GM23248 (cell line): ENCODE data around the gene MIER1. TPM values are rescaled to one million over a fixed set of nuclear protein-coding genes. Genes with fewer than 3 reads are reported as not detected.
A peak's percentile ranks its signal among the peaks of the same experiment; 100 is the strongest.

ENCODE experiments used
- DNase-seq: peaks from one replicate; pipeline ENCODE4 v3.0.0-alpha.2; 2015
- H2AFZ ChIP-seq: fragments of 200-600 bp; sonication (generic); 2 replicates; pipeline ENCODE4 v1.6.1; 2016; ENCODE audit warnings: antibody characterized with exemption
- H3F3A ChIP-seq: fragments of 200-600 bp; sonication (generic); 2 replicates; pipeline ENCODE4 v1.6.1; 2016; ENCODE audit warnings: mild to moderate bottlenecking, antibody characterized with exemption, mixed run types; ENCODE audit not compliant: insufficient read depth
- H3K27ac ChIP-seq: fragments of 200-600 bp; sonication (generic); 2 replicates; pipeline ENCODE4 v1.5.1; 2016; ENCODE audit warnings: mild to moderate bottlenecking
- H3K27me3 ChIP-seq: fragments of 200-600 bp; sonication (generic); replicated peaks from 2 replicates; pipeline ENCODE4 v1.6.1; 2016; ENCODE audit warnings: mild to moderate bottlenecking; ENCODE audit not compliant: insufficient read depth
- H3K36me3 ChIP-seq: fragments of 200-600 bp; sonication (generic); 2 replicates; pipeline ENCODE4 v1.6.1; 2016; ENCODE audit warnings: low read depth, mild to moderate bottlenecking
- H3K4me1 ChIP-seq: fragments of 200-600 bp; sonication (generic); 2 replicates; pipeline ENCODE4 v1.6.1; 2016; ENCODE audit warnings: mild to moderate bottlenecking; ENCODE audit not compliant: insufficient read depth
- H3K4me2 ChIP-seq: fragments of 200-600 bp; sonication (generic); one replicate; pipeline ENCODE4 v1.6.1; 2016; ENCODE audit warnings: mild to moderate bottlenecking; ENCODE audit not compliant: unreplicated experiment
- H3K4me3 ChIP-seq: fragments of 200-600 bp; sonication (generic); 2 replicates; pipeline ENCODE4 v1.5.1; 2016; ENCODE audit warnings: mild to moderate bottlenecking
- H3K79me2 ChIP-seq: fragments of 200-600 bp; sonication (generic); 2 replicates; pipeline ENCODE4 v1.6.1; 2016; ENCODE audit warnings: mild to moderate bottlenecking; ENCODE audit not compliant: insufficient read depth
- H3K9ac ChIP-seq: fragments of 200-600 bp; sonication (generic); 2 replicates; pipeline ENCODE4 v1.6.1; 2016; ENCODE audit warnings: mild to moderate bottlenecking
- H3K9me2 ChIP-seq: fragments of 200-600 bp; sonication (generic); 2 replicates; pipeline ENCODE4 v1.6.1; 2016; ENCODE audit warnings: mixed run types, mild to moderate bottlenecking, moderate library complexity; ENCODE audit not compliant: insufficient read depth
- H3K9me3 ChIP-seq: fragments of 200-600 bp; sonication (generic); one replicate; pipeline ENCODE4 v1.6.1; 2017; ENCODE audit warnings: low read depth
- H4K20me1 ChIP-seq: fragments of 200-600 bp; sonication (generic); 2 replicates; pipeline ENCODE4 v1.6.0; 2016; ENCODE audit not compliant: insufficient read depth
- EZH2 ChIP-seq: fragments of 200-600 bp; sonication (generic); IDR thresholded peaks from 2 replicates; pipeline ENCODE4 v1.6.1; 2018; ENCODE audit warnings: antibody characterized with exemption, mild to moderate bottlenecking; ENCODE audit not compliant: insufficient read depth, poor library complexity, severe bottlenecking
- EZH2phosphoT487 ChIP-seq: fragments of 200-600 bp; sonication (generic); IDR thresholded peaks from 2 replicates; pipeline ENCODE4 v1.6.1; 2018; ENCODE audit warnings: antibody characterized with exemption, moderate library complexity, mild to moderate bottlenecking, low read depth; ENCODE audit not compliant: insufficient read depth
- WGBS, 2 experiments: methylation state at CpG; one replicate each; pipeline ENCODE4 v1.1.6; 2015 to 2017; ENCODE audit warnings: low lambda C conversion rate in 2 of 2, low coverage in 1 of 2; ENCODE audit errors: missing lambda C conversion rate in 2 of 2; 5-methylcytosine and 5-hydroxymethylcytosine counted together
- in situ Hi-C: fragments of 300-500 bp; cut with MboI; formaldehyde crosslinking; loops from 2 replicates; pipeline ENCODE4 v1.15.0; 2020
- polyA plus RNA-seq: library from polyadenylated mRNA; unstranded; fragments of >200 nt; fragmentation: Nextera tagmentation; extraction: Ambion mirVana; gene quantifications from 2 replicates; pipeline ENCODE4 v1.2.1, GENCODE V29; 2016
- total RNA-seq: library from RNA; depleted of rRNA; stranded (reverse); fragments of >200 nt; shearing (Covaris generic); gene quantifications from 2 replicates; pipeline ENCODE4 v1.2.3, GENCODE V29; 2014

Gene MIER1
- total and polyA plus RNA-seq, 2 experiments from 2014 or later = 34.8 to 36.8 TPM

GRCh38 chr1:67004176-67004575 is 79.4 kb downstream of the MIER1 start:
- Histone ChIP-seq H3F3A (no peaks in the 10 kb centered on the region), H3K4me3 (no peak overlapping the region), H2AFZ (no peak overlapping the region), H3K27me3 (no peaks in the 10 kb centered on the region), H3K27ac (no peak overlapping the region), H3K9me2 (no peaks in the 10 kb centered on the region), H3K4me1 (no peaks in the 10 kb centered on the region), H4K20me1 (no peaks in the 10 kb centered on the region), H3K36me3 (peaks cover 20% of the 10 kb centered on the region; the same call in 1 of the 2 replicates), H3K9ac (no peak overlapping the region), H3K4me2 (no peak overlapping the region), H3K9me3 (no peaks in the 10 kb centered on the region), H3K79me2 (no peaks in the 10 kb centered on the region)
- WGBS, 2 experiments = 61 to 75% methylated on average over 1 of the region's 1 CpG
- TF ChIP-seq EZH2phosphoT487 (no peak), EZH2 (no peak)
- in situ Hi-C loops = no loop called here
- DNase-seq = no peak

- no peak overlapping the region for H3K9ac ChIP-seq
- H3K79me2 ChIP-seq = no peaks in the 10 kb centered on the region
- no peaks in the 10 kb centered on the region for H3F3A ChIP-seq
- H3K36me3 ChIP-seq = peaks cover 20% of the 10 kb centered on the region; the same call in 1 of the 2 replicates
- H3K27me3 ChIP-seq = no peaks in the 10 kb centered on the region
- no peak overlapping the region for H2AFZ ChIP-seq
- no peaks in the 10 kb centered on the region for H4K20me1 ChIP-seq
- no peaks in the 10 kb centered on the region for H3K4me1 ChIP-seq
- WGBS, 2 experiments = 78 to 81% methylated on average over 8 of the region's 8 CpGs
- no peak for DNase-seq
- no peaks in the 10 kb centered on the region for H3K9me2 ChIP-seq
- no peak overlapping the region for H3K27ac ChIP-seq
- no peak overlapping the region for H3K4me3 ChIP-seq
- TF ChIP-seq EZH2 = no peak
- no peak for TF ChIP-seq EZH2phosphoT487
- H3K9me3 ChIP-seq = no peaks in the 10 kb centered on the region
- in situ Hi-C loops = no loop called here
- no peak overlapping the region for H3K4me2 ChIP-seq
Measured at GRCh38 chr1:67005068-67005467, 80.3 kb downstream of the MIER1 start.

- no peaks in the 10 kb centered on the region for H3K9me2 ChIP-seq
- WGBS, 2 experiments = 96 to 100% methylated on average over 3 of the region's 3 CpGs
- H3K9ac ChIP-seq = no peak overlapping the region
- H3K9me3 ChIP-seq = no peaks in the 10 kb centered on the region
- no peak for TF ChIP-seq EZH2
- no peak for TF ChIP-seq EZH2phosphoT487
- no peak for DNase-seq
- no peak overlapping the region for H3K4me3 ChIP-seq
- no peaks in the 10 kb centered on the region for H3F3A ChIP-seq
- H3K36me3 ChIP-seq = peaks cover 12% of the 10 kb centered on the region
- H3K79me2 ChIP-seq = no peaks in the 10 kb centered on the region
- no peaks in the 10 kb centered on the region for H3K4me1 ChIP-seq
- H3K27ac ChIP-seq = no peak overlapping the region
- no peaks in the 10 kb centered on the region for H4K20me1 ChIP-seq
- no peaks in the 10 kb centered on the region for H3K27me3 ChIP-seq
- H2AFZ ChIP-seq = no peak overlapping the region
- in situ Hi-C loops = no loop called here
- no peak overlapping the region for H3K4me2 ChIP-seq
Measured at GRCh38 chr1:67009792-67010191, 85.0 kb downstream of the MIER1 start.

GRCh38 chr1:67013573-67013972 is 88.8 kb downstream of the MIER1 start:
- Histone ChIP-seq H3K9me3 (no peaks in the 10 kb centered on the region), H3K4me1 (0 out of 2 replicates have a peak, but pooled peaks cover 1% of the 10 kb centered on the region), H3K9ac (no peak overlapping the region), H3K9me2 (no peaks in the 10 kb centered on the region), H2AFZ (no peak overlapping the region), H3K79me2 (peaks cover 4% of the 10 kb centered on the region; the same call in 1 of the 2 replicates), H3K4me2 (no peak overlapping the region), H3K36me3 (peaks cover 21% of the 10 kb centered on the region), H4K20me1 (no peaks in the 10 kb centered on the region), H3F3A (peaks cover 5% of the 10 kb centered on the region), H3K4me3 (no peak overlapping the region), H3K27ac (no peak overlapping the region), H3K27me3 (no peaks in the 10 kb centered on the region)
- TF ChIP-seq EZH2phosphoT487 = no peak
- TF ChIP-seq EZH2 = no peak
- WGBS, 2 experiments = 49 to 52% methylated on average over 2 of the region's 2 CpGs
- in situ Hi-C loops = no loop called here
- DNase-seq = peak; percentile 50

- DNase-seq = peak; percentile 13
- Histone ChIP-seq H3K27ac (no peak overlapping the region), H3K9me2 (no peaks in the 10 kb centered on the region), H3K9ac (no peak overlapping the region), H3K9me3 (no peaks in the 10 kb centered on the region), H2AFZ (no peak overlapping the region), H3K79me2 (peaks cover 4% of the 10 kb centered on the region; the same call in 1 of the 2 replicates), H3K4me2 (no peak overlapping the region), H3F3A (peaks cover 48% of the 10 kb centered on the region), H3K4me3 (no peak overlapping the region), H4K20me1 (no peaks in the 10 kb centered on the region), H3K4me1 (peaks cover 28% of the 10 kb centered on the region), H3K27me3 (no peaks in the 10 kb centered on the region), H3K36me3 (peaks cover 18% of the 10 kb centered on the region; the same call in 1 of the 2 replicates)
- WGBS, 2 experiments = 100% methylated on average over 2 of the region's 2 CpGs
- in situ Hi-C loops = no loop called here
- TF ChIP-seq EZH2 (no peak), EZH2phosphoT487 (no peak)
Measured at GRCh38 chr1:67018574-67018973, 93.8 kb downstream of the MIER1 start.
